K562 (cell line): ENCODE measurements around the gene TRRAP. TPM values are rescaled to one million over a fixed set of nuclear protein-coding genes. Genes with fewer than 3 reads are reported as not detected.
A peak's percentile ranks its signal among the peaks of the same experiment; 100 is the strongest.

Source experiments
- ATAC-seq: fragments of 200-7000 bp; cut with Tn5 transposase; 3 replicates; pipeline ENCODE4 v1.9.1; 2020; ENCODE audit warnings: moderate library complexity
- BruUV-seq: library from RNA; stranded (reverse); fragments of 400-500 nt; replicated peaks from 2 replicates; lab custom pipeline; 2021; lab: Mats Ljungman, UMichigan
- CTCF ChIA-PET: fragments of 300-600 bp; formaldehyde crosslinking; extraction: SDS; loops from one replicate; lab custom pipeline; 2021; ENCODE audit warnings: low intra/inter-chr PET ratio; lab: Yijun Ruan, JAX
- POLR2A ChIA-PET: fragments of 300-600, 350-650 bp; sonication (Branson Sonifier 250); formaldehyde crosslinking; extraction: SDS; loops from one replicate; lab custom pipeline; 2021; ENCODE audit warnings: antibody characterized with exemption, inconsistent platforms; lab: Yijun Ruan, JAX
- DNase-seq, 4 experiments: peaks; one replicate each; pipeline versions ENCODE4 v3.0.0 to v3.0.0-alpha.2; 2011 to 2018; ENCODE audit warnings: low spot score in 3 of 4, mixed read lengths in 3 of 4; ENCODE audit errors: extremely low read depth in 1 of 4
- FAIRE-seq: peaks from 2 replicates; lab custom pipeline; 2011; peaks lifted over from hg19 to GRCh38; lab: Jason Lieb, UNC
- H2AFZ ChIP-seq: 2 replicates; pipeline ENCODE4 v1.6.0; 2011; ENCODE audit warnings: low read depth, low read length, control low read depth, inconsistent platforms
- H3K27ac ChIP-seq: fragments of 200-600 bp; 3 replicates; pipeline ENCODE4 v1.8.0; 2011; ENCODE audit warnings: low read depth, mild to moderate bottlenecking, control low read depth, inconsistent platforms, low read length, moderate library complexity, mixed read lengths; ENCODE audit errors: extremely low read depth
- H3K27me3 ChIP-seq, 2 experiments: fragments of 300-600 bp in 1 of 2; 2 replicates in 1 of 2; 3 replicates in 1 of 2; pipeline versions ENCODE4 v1.6.0 to v1.8.0; 2011; ENCODE audit warnings: inconsistent platforms in 2 of 2, low read length in 2 of 2, mild to moderate bottlenecking in 1 of 2, mixed read lengths in 1 of 2, moderate library complexity in 1 of 2; ENCODE audit not compliant: control insufficient read depth in 2 of 2, insufficient read depth in 2 of 2
- H3K36me3 ChIP-seq: fragments of 300-600 bp; 3 replicates; pipeline ENCODE4 v1.8.0; 2011; ENCODE audit warnings: mild to moderate bottlenecking, low read length, inconsistent platforms; ENCODE audit not compliant: control insufficient read depth, insufficient read depth
- H3K4me1 ChIP-seq, 2 experiments: fragments of 200-600 bp in 1 of 2; replicated peaks in 1 of 2; 2 replicates in 1 of 2; 3 replicates in 1 of 2; pipeline versions ENCODE4 v1.5.1 to v1.8.0; 2011; ENCODE audit warnings: inconsistent platforms in 2 of 2, low read length in 2 of 2, mild to moderate bottlenecking in 1 of 2, mixed read lengths in 1 of 2, moderate library complexity in 1 of 2; ENCODE audit not compliant: control insufficient read depth in 2 of 2, insufficient read depth in 2 of 2
- H3K4me2 ChIP-seq: 2 replicates; pipeline ENCODE4 v1.6.1; 2011; ENCODE audit warnings: low read length, control low read depth, inconsistent platforms, mixed read lengths; ENCODE audit not compliant: insufficient read depth
- H3K4me3 ChIP-seq: fragments of 200-600 bp; sonication (generic), shearing (Covaris generic); 2 replicates; pipeline ENCODE4 v1.5.1; 2016; ENCODE audit warnings: control low read depth, inconsistent platforms
- H3K79me2 ChIP-seq: fragments of 200-600 bp; 3 replicates; pipeline ENCODE4 v1.8.0; 2011; ENCODE audit warnings: low read length, inconsistent platforms; ENCODE audit not compliant: control insufficient read depth, insufficient read depth
- H3K9ac ChIP-seq, 2 experiments: 2 replicates each; pipeline versions ENCODE4 v1.6.0 to v1.6.1; 2011; ENCODE audit warnings: low read depth in 2 of 2, low read length in 2 of 2, control low read depth in 1 of 2, inconsistent platforms in 1 of 2, mild to moderate bottlenecking in 1 of 2, mixed read lengths in 1 of 2; ENCODE audit not compliant: insufficient read depth in 1 of 2
- H3K9me1 ChIP-seq: one replicate; pipeline ENCODE4 v1.6.0; 2011; ENCODE audit warnings: inconsistent platforms, mild to moderate bottlenecking, low read length, moderate library complexity; ENCODE audit not compliant: control insufficient read depth, insufficient read depth
- H3K9me3 ChIP-seq: replicated peaks from 2 replicates; pipeline ENCODE4 v1.5.1; 2011; ENCODE audit warnings: low read depth, low read length, inconsistent platforms; ENCODE audit not compliant: control insufficient read depth, insufficient read depth
- H4K20me1 ChIP-seq: replicated peaks from 2 replicates; pipeline ENCODE4 v1.6.1; 2011; ENCODE audit warnings: low read length, inconsistent platforms, mixed read lengths; ENCODE audit not compliant: control insufficient read depth, insufficient read depth
- ARID2 ChIP-seq: fragments of 450-650 bp; IDR thresholded peaks from 2 replicates; pipeline ENCODE4 v1.6.1; 2017; ENCODE audit warnings: antibody characterized with exemption, mild to moderate bottlenecking
- DACH1 ChIP-seq: fragments of 450-650 bp; IDR thresholded peaks from 2 replicates; pipeline ENCODE4 v1.6.1; 2018; ENCODE audit not compliant: partially characterized antibody
- MNT ChIP-seq, 2 experiments: fragments of 450-650 bp; conservative IDR thresholded peaks; 2 replicates each; pipeline ENCODE4 v1.6.1; 2017; ENCODE audit warnings: mild to moderate bottlenecking in 2 of 2, moderate library complexity in 2 of 2
- SMAD2 ChIP-seq: fragments of 150-350 bp; IDR thresholded peaks from 2 replicates; pipeline ENCODE4 v1.6.1; 2014; ENCODE audit warnings: low read depth, mild to moderate bottlenecking, low read length
- ZNF134 ChIP-seq: fragments of 250-450 bp; sonication (Bioruptor Pico); conservative IDR thresholded peaks from 2 replicates; pipeline ENCODE4 v1.4.0; 2020
- WGBS: fragments of 100-300 bp; shearing (Covaris generic); methylation state at CpG from one replicate; pipeline ENCODE4 v1.1.6; 2016; ENCODE audit warnings: low coverage, mixed read lengths; ENCODE audit not compliant: insufficient coverage; ENCODE audit errors: missing lambda C conversion rate; 5-methylcytosine and 5-hydroxymethylcytosine counted together
- in situ Hi-C: fragments of 300-500 bp; cut with MboI; formaldehyde crosslinking; loops from 4 replicates; pipeline ENCODE4 v1.15.0; 2018; ENCODE audit warnings: inconsistent platforms, mixed read lengths
- intact Hi-C: fragments of 100-400 bp; cut with micrococcal nuclease; formaldehyde crosslinking; loops from 2 replicates; pipeline ENCODE4 v1.14.2; 2022
- polyA plus RNA-seq, 8 experiments: library from polyadenylated mRNA; depleted of rRNA in 4 of 8; stranded (reverse) in 5 of 8; unstranded in 3 of 8; fragments of >200 nt; fragmentation: Nextera tagmentation in 2 of 8; fragmentation: Illumina TruSeq in 1 of 8; extraction: Ambion mirVana in 2 of 8; extraction: Trizol in 1 of 8; gene quantifications; 2 replicates each; pipeline versions ENCODE4 v1.2.1 to v1.2.3, GENCODE V29; 2011 to 2014; ENCODE audit warnings: inconsistent platforms in 1 of 8, missing spikeins in 1 of 8
- total RNA-seq, 7 experiments: library from RNA; depleted of rRNA in 6 of 7; stranded (reverse); fragments of >200 nt in 6 of 7; fragmentation: Illumina TruSeq in 2 of 7; extraction: Trizol in 2 of 7; gene quantifications; 2 replicates each; pipeline versions ENCODE4 v1.2.1 to v1.2.3, GENCODE V29; 2011 to 2021; ENCODE audit warnings: low replicate concordance in 1 of 7

TRRAP gene
- total and polyA plus RNA-seq, 9 of the 15 experiments (the other 6 are each of a cell fraction or from before 2014, with no cell fraction given): 1.3 to 47.2 (median 9.7) TPM

DNA sequence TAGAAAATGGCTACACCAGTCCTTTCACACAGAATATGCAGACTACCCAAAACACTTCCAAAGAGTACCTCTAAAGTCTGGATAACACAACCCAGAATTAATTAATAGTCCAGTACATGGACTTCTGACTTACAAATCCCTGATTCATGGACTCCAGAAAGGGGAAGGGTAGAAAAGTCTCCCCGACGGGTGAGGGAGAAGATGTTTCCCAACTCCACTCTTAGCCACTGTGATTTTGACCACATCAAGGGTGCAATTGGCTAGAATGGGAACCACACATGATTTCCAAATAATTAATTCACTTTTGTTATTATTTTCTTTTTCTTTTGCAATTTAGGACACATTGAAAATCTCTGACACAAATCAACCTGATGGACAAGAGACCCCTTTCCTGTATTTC is 9.9 kb upstream of the TRRAP start:
- Histone ChIP-seq H3K36me3 (no peaks in the 10 kb centered on the region), H3K9me3 (no peaks in the 10 kb centered on the region), H3K79me2 (no peaks in the 10 kb centered on the region), H2AFZ (no peak overlapping the region), H4K20me1 (0 out of 2 replicates have a peak, but pooled peaks cover 7% of the 10 kb centered on the region), H3K4me2 (no peak overlapping the region), H3K9ac (no peak overlapping the region), H3K27me3 (peaks cover 32 to 63% of the 10 kb centered on the region in 2 experiments; a peak in 4 of 5 replicates), H3K4me3 (no peak overlapping the region), H3K4me1 (peaks cover 0 to 22% of the 10 kb centered on the region in 2 experiments; a peak in 2 of 5 replicates), H3K9me1 (no peaks in the 10 kb centered on the region), H3K27ac (no peak overlapping the region)
- FAIRE-seq (peak; percentile 56), DNase-seq (no peak), ATAC-seq (no peak)
- ChIA-PET POLR2A (no interaction called here), CTCF (no interaction called here)
- intact Hi-C loops: no loop called here
- BruUV-seq: no TSS peak
- WGBS: 5% methylated on average over 2 of the region's 2 CpGs
- no peak for TF ChIP-seq MNT (conservative IDR thresholded peaks at IDR 0.05)
- TF ChIP-seq ZNF134 (CRISPR knock-in tag): no peak
- TF ChIP-seq SMAD2: no peak
- TF ChIP-seq DACH1: no peak
- TF ChIP-seq ARID2: no peak
- in situ Hi-C loops: no loop called here
